ENCODE measurements around the gene PLEKHA6. TPM values are rescaled to one million over a fixed set of nuclear protein-coding genes. Genes with fewer than 3 reads are reported as not detected.

Gene PLEKHA6
- total RNA-seq, 2 experiments from 2014 or later = 0.53 to 0.82 TPM

GRCh38 chr1:204304067-204304466 is 55.7 kb downstream of the PLEKHA6 start:
- peaks cover 30% of the 10 kb centered on the region for H3K27me3 Mint-ChIP-seq
- H3K36me3 Mint-ChIP-seq (ENCODE audit: low read depth) = no peaks in the 10 kb centered on the region
- no peaks in the 10 kb centered on the region for H3K4me1 ChIP-seq (ENCODE audit: insufficient read depth, low read length)
- no peak overlapping the region for H3K4me3 Mint-ChIP-seq
- no peaks in the 10 kb centered on the region for H3K4me1 Mint-ChIP-seq (ENCODE audit: low read depth)
- ATAC-seq (ENCODE audit: poor library complexity) (no peak), DNase-seq (no peak)
- H3K9me3 ChIP-seq (ENCODE audit: control insufficient read depth in 1 of 2, insufficient read depth in 1 of 2, low read length in 2 of 2) = no peaks in the 10 kb centered on the region
- H3K36me3 ChIP-seq (ENCODE audit: insufficient read depth, low read length) = no peaks in the 10 kb centered on the region
- intact Hi-C loops (cut with DNase I, micrococcal nuclease) = no loop called here
- H3K4me3 ChIP-seq (ENCODE audit: low read length) = no peak overlapping the region
- no peak overlapping the region for H3K27ac Mint-ChIP-seq
- no peaks in the 10 kb centered on the region for H3K9me3 Mint-ChIP-seq
- H3K27me3 ChIP-seq (ENCODE audit: control insufficient read depth in 1 of 2, insufficient read depth in 2 of 2, low read length in 2 of 2) = no peaks in the 10 kb centered on the region
- ChIA-PET POLR2A (no interaction called here), CTCF (no interaction called here)
- TF ChIP-seq CTCF (IDR thresholded peaks at IDR 0.05) = no peak
- H3K27ac ChIP-seq (ENCODE audit: low read depth in 1 of 2, low read length in 2 of 2) = no peak overlapping the region

- POLR2A ChIA-PET = no interaction called here
- no peaks in the 10 kb centered on the region for H3K9me3 ChIP-seq (ENCODE audit: control insufficient read depth in 1 of 2, insufficient read depth in 1 of 2, low read length in 2 of 2)
- no peaks in the 10 kb centered on the region for H3K36me3 ChIP-seq (ENCODE audit: insufficient read depth, low read length)
- H3K4me1 ChIP-seq (ENCODE audit: insufficient read depth, low read length) = no peaks in the 10 kb centered on the region
- no peak for TF ChIP-seq CTCF (IDR thresholded peaks at IDR 0.05)
- H3K36me3 Mint-ChIP-seq (ENCODE audit: low read depth) = no peaks in the 10 kb centered on the region
- DNase-seq (no peak), ATAC-seq (ENCODE audit: poor library complexity) (no peak)
- H3K27me3 ChIP-seq (ENCODE audit: control insufficient read depth in 1 of 2, insufficient read depth in 2 of 2, low read length in 2 of 2) = no peaks in the 10 kb centered on the region
- peaks cover 29% of the 10 kb centered on the region for H3K27me3 Mint-ChIP-seq
- H3K4me1 Mint-ChIP-seq (ENCODE audit: low read depth) = no peaks in the 10 kb centered on the region
- intact Hi-C loops (cut with DNase I, micrococcal nuclease) = no loop called here
- H3K4me3 ChIP-seq (ENCODE audit: low read length) = no peak overlapping the region
- CTCF ChIA-PET = no interaction called here
- no peak overlapping the region for H3K27ac Mint-ChIP-seq
- H3K27ac ChIP-seq (ENCODE audit: low read depth in 1 of 2, low read length in 2 of 2) = no peak overlapping the region
- H3K9me3 Mint-ChIP-seq = no peaks in the 10 kb centered on the region
- H3K4me3 Mint-ChIP-seq = no peak overlapping the region
Observed at GRCh38 chr1:204302769-204303168, 57.0 kb downstream of the PLEKHA6 start.

GRCh38 chr1:204301171-204301957 is 58.4 kb downstream of the PLEKHA6 start:
- DNase-seq (no peak), ATAC-seq (ENCODE audit: poor library complexity) (no peak)
- Histone ChIP-seq H3K27me3 (ENCODE audit: control insufficient read depth in 1 of 2, insufficient read depth in 2 of 2, low read length in 2 of 2) (peaks cover 0 to 1% of the 10 kb centered on the region in 2 experiments), H3K9me3 (ENCODE audit: control insufficient read depth in 1 of 2, insufficient read depth in 1 of 2, low read length in 2 of 2) (no peaks in the 10 kb centered on the region), H3K27ac (ENCODE audit: low read depth in 1 of 2, low read length in 2 of 2) (no peak overlapping the region), H3K4me3 (ENCODE audit: low read length) (no peak overlapping the region), H3K36me3 (ENCODE audit: insufficient read depth, low read length) (no peaks in the 10 kb centered on the region), H3K4me1 (ENCODE audit: insufficient read depth, low read length) (no peaks in the 10 kb centered on the region)
- Mint-ChIP-seq H3K27ac (no peak overlapping the region), H3K36me3 (ENCODE audit: low read depth) (no peaks in the 10 kb centered on the region), H3K9me3 (no peaks in the 10 kb centered on the region), H3K4me3 (no peak overlapping the region), H3K4me1 (ENCODE audit: low read depth) (peaks cover 8% of the 10 kb centered on the region), H3K27me3 (peaks cover 23% of the 10 kb centered on the region)
- TF ChIP-seq CTCF (IDR thresholded peaks at IDR 0.05) = no peak
- POLR2A ChIA-PET = no interaction called here
- intact Hi-C loops (cut with DNase I, micrococcal nuclease) = no loop called here
- CTCF ChIA-PET = no interaction called here

Data from CD4-positive, alpha-beta T cell (primary cell).